HG03469 (cell line): ENCODE results near the gene CAPN15.
"Not testable (repeated sequence)": the region's sequence is repeated elsewhere in the genome, so short reads cannot be mapped to it uniquely, and the experiment has no call there.

Experiments
- ATAC-seq: cut with Tn5 transposase; IDR thresholded peaks from one replicate; pipeline ENCODE4 v1.9.1; 2021; ENCODE audit warnings: mild to moderate bottlenecking, moderate library complexity, moderate number of reproducible peaks; ENCODE audit not compliant: unreplicated experiment

Gene CAPN15

DNA sequence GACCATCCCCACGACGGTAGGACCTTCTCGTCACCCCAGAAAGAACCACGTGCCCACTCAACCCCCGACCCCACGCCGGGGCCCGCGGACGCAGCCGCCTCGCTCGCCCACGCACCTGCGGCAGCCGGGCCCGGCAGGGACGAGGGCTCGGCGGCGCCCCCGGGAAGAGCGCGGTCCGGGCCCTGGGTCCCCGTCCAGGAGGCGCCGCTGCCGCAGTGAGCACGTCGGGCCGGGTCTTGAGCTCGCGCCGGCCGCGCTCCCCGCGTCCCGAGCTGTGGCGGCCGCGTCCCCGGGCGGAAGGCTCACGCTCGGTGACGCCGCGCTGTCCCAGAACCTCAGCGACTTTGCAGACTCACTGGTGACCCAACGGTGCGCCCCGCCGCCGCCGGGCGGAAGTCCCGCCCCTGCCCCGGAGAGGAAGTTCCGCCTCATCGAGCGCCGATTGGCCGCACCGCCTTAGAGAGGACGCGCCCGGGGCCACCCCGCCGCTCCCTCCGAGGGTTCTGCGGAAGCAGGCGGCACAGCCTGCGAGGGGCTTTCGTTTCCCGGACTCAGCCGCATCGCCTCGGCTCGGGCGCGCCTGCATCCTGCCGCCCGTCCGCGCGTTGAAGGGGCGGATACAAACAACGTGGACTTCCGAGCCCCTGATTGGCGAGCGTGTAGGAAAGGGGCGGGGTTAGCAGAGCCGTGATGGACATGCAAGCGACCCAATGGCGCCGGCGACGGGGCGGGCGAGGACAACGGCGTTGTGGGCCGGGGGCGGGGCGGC, 61.6 kb downstream of the CAPN15 start:
- ATAC-seq, result peak; percentile 44

DNA sequence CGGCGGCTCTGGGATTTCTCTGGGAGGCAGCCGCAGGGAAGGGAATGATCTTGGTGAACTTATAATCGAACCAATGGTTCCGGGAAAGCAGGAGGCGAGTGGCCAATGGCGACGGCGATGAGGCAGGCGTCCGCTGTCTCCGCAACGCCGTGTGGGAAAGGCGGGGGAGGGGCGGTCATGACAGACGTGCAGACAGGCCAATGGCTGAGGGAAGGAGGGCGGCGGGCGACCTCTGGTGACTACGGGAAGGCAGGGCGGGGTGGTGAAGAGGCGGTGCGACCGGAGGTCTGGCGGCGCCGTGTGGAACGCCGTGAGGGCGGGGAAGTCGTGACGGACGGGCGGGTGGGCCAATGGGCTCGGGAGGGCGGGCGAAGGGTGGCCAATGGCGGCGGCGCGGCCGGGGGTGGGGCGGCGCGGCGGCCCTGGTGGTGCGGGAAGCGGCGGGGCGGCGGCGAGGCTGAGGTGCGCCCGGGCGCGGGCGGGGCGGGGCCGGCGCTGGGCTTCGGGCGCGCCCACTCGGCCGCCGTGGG, 62.2 kb downstream of the CAPN15 start, which contains the start of gene RAB40C:
Gene RAB40C, plus strand, starts transcription at position 409 of the 530 bp plus-strand sequence. CDS start 226 bp downstream, outside the sequence.
- peak; percentile 47 for ATAC-seq

- no peak for ATAC-seq
Observed at GRCh38 chr16:590188-590814, 62.8 kb downstream of the CAPN15 start.

GRCh38 chr16:590815-591200, 63.3 kb downstream of the CAPN15 start:
- no peak for ATAC-seq

DNA sequence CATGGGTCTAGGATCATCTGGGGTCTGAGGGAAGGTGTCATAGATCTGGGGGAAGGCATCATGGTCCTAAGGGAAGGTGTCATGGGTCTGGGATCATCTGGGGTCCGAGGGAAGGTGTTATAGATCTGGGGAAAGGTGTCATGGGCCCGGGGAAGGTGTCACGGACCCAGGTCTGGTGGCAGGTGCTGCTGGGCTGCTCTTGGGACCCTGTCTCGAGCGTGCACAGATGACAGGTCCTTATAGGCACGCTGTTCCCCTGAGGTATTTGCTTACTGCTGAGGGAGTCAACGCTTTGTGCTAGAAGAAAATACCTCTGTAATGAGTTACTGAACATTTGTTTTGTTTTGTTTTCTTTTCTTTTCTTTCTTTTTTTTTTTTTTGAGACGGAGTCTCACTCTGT, 63.7 kb downstream of the CAPN15 start:
- ATAC-seq, result no peak

- no peak for ATAC-seq
Observed at GRCh38 chr16:591892-592517, 64.5 kb downstream of the CAPN15 start.

GRCh38 chr16:592518-593306, 65.2 kb downstream of the CAPN15 start:
- no peak for ATAC-seq

DNA sequence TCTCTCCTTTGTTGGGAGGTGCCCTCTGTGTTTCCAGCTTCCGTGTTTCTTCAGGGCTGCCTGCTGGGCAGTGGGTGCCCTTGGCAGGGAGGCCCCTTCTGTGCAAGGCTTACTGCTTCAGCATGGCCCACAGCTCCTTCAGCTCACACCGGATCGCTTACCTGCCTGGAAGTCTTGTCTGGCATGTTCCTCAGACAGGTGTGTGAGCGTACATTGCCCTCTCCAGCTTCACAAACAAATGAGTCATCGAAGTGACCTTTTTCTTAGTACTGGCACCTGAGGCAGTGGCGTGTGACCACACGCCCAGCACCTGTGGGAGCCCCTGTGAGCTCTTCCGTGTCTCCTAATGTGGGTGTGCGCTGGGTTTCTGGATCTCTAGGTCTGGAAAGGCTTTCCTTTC, 65.9 kb downstream of the CAPN15 start:
- no peak for ATAC-seq

- no peak for ATAC-seq
Observed at GRCh38 chr16:593807-594206, 66.3 kb downstream of the CAPN15 start.

GRCh38 chr16:595094-595528, 67.6 kb downstream of the CAPN15 start:
- no peak for ATAC-seq

DNA sequence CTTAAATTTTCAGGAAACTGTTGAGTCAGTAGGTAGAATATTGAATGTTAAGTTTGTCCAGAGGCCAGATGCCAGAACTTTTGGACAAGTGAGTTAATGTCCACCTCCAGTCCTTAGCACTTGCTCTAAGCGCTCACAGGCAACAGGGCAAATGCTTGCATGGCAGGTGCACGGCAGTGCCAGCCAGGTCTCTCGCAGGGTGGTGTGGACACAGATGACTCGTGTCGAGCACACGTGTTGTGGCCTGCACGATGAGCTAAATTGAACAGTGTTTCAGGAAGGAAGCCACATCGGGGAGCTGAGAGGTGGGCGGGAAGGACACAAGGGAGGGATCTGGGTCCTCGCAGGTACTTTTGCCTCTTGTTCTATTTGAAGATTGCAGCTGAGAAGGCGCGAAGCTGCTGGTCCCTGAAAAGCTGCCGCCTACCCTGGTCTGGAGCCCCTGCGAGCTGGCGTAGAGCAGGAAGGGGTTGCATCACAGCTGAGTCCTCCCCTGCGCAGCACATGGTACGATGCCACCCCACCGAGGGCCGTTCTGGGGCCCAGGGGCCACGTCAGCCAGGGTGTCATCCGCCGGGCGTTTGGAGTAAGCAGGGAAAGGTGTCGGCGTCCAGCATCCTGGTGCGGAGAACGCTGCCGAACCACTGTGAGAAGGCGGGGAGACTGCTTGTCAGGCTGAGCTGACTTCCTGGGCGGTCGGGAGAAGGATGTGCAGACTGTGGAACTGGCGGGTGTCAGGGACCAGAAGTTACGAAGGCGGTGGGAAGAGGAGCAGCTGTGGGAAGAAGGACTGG, 68.6 kb downstream of the CAPN15 start:
- no peak for ATAC-seq

- no peak for ATAC-seq
Observed at GRCh38 chr16:596736-597060, 69.2 kb downstream of the CAPN15 start.

- not testable (repeated sequence) for ATAC-seq
Observed at GRCh38 chr16:597655-598054, 70.1 kb downstream of the CAPN15 start.

DNA sequence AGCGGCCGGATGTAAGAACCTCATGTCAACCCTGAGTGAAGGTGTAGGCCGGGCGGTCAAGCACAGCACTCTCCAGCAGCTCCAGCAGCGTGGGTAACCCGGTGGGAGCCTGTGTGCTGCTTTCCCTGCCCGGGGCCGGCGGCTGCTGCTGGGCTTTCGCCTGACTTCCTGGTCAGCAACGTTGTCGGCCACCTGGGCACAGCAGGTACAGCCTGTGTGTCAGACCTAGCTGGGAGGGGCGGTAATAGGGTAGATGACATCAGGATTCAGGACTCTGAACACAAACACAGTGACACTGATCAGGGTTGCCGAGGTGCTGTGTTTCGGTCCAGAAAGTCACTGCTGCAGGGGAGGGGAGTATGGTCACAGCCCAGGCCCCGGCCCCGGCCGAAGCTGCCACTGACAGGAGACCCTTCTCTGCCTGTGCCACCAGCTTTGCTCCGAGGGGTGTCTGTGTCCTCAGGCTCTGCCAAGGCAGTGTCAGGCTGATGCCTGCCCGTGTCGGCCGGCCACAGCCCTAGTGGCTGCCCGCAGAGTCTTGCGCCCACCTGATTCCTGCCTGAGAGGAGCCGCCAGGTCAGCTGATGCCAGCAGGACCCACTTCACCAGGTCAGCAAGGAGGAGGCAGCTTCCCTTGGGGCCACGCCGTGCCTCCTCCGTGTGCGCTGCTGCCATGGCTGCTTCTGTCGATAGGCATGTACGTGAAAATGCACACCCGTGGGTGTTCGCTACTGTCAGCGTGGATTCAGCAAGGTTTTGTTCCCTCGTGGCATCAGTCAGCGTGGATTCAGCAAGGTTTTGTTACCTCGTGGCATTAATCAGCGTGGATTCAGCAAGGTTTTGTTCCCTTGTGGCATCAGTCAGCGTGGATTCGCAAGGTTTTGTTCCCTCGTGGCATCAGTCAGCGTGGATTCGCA, 71.6 kb downstream of the CAPN15 start:
- ATAC-seq, result no peak

GRCh38 chr16:600781-601180, 73.3 kb downstream of the CAPN15 start:
- no peak for ATAC-seq

DNA sequence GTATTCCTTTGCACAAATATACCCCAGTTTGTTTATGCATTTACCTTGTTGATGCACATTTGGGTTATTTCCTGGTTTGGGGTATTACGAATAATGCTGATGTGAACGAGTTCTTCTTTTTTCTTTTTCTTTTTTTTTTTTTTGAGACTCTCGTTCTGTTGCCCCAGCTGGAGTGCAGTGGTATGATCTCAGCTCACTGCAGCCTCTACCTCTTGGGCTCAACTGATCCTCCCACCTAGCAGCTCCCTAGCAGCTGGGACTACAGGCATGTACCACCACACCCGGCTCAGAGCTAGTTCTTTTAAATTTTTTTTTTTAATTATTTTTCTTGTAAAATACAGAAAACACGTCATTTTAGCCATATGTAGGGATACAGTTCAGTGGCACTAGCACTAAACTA, 76.4 kb downstream of the CAPN15 start:
- ATAC-seq, result no peak
